Fibroblast of the conjunctiva (primary cell): Measurements from ENCODE around the gene FUT4.
"Not testable (repeated sequence)": the region's sequence is repeated elsewhere in the genome, so short reads cannot be mapped to it uniquely, and the experiment has no call there.

Source experiments
- DNase-seq: peaks from one replicate; pipeline ENCODE4 v3.0.0-alpha.2; 2010; ENCODE audit warnings: low read depth

The FUT4 gene, protein sequence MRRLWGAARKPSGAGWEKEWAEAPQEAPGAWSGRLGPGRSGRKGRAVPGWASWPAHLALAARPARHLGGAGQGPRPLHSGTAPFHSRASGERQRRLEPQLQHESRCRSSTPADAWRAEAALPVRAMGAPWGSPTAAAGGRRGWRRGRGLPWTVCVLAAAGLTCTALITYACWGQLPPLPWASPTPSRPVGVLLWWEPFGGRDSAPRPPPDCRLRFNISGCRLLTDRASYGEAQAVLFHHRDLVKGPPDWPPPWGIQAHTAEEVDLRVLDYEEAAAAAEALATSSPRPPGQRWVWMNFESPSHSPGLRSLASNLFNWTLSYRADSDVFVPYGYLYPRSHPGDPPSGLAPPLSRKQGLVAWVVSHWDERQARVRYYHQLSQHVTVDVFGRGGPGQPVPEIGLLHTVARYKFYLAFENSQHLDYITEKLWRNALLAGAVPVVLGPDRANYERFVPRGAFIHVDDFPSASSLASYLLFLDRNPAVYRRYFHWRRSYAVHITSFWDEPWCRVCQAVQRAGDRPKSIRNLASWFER

DNA sequence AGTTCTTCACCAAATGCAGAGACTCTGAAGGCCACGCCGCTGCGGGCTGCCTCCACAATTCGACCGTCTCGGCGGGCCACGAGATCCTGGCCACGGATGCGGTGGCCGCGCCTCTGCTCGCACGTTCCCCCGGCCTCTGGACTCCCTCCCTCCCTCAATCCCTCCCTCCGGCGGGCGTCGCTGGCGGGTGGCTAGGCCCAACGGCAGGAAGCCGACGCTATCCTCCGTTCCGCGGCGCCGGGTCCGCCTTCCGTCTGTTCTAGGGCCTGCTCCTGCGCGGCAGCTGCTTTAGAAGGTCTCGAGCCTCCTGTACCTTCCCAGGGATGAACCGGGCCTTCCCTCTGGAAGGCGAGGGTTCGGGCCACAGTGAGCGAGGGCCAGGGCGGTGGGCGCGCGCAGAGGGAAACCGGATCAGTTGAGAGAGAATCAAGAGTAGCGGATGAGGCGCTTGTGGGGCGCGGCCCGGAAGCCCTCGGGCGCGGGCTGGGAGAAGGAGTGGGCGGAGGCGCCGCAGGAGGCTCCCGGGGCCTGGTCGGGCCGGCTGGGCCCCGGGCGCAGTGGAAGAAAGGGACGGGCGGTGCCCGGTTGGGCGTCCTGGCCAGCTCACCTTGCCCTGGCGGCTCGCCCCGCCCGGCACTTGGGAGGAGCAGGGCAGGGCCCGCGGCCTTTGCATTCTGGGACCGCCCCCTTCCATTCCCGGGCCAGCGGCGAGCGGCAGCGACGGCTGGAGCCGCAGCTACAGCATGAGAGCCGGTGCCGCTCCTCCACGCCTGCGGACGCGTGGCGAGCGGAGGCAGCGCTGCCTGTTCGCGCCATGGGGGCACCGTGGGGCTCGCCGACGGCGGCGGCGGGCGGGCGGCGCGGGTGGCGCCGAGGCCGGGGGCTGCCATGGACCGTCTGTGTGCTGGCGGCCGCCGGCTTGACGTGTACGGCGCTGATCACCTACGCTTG is at the start of gene FUT4:
TSS of gene FUT4 (plus strand) at position 227 of the 951 bp plus-strand sequence. CDS start at position 440, 213 bp downstream.
- peak; percentile 55 for DNase-seq

DNA sequence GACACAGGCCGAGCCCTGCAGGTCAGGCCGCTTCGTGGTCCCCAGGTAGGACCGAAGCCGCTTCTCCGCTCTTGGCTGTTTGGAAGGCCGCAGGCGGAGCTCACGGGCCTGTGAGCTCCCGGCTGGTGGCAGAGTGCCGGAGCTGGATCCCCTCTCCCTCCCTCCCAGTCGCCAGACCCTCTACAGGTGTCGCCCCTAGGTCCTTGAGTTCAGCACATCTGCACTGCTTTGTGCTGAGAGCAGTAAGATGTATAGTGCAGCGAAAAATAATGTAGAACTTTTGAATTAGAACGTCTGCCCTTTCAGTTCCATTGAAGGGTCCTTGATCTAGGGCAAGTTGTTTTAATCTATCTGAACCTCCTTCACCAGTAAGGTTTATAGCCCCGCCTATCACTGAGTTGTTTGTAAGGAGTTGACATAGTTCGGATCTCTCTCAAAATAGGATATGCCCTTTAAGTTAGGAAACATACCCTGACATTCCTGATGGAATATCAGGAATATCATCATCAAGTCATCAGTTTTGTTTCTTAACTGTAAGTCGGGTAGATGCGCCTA is 49.5 kb upstream of the FUT4 start:
- DNase-seq, result no peak

GRCh38 chr11:94500181-94500580 is 43.5 kb upstream of the FUT4 start:
- DNase-seq, result no peak

- DNase-seq, result no peak
These were observed 42.2 kb upstream of the FUT4 start for GRCh38 chr11:94501522-94501921.

DNA sequence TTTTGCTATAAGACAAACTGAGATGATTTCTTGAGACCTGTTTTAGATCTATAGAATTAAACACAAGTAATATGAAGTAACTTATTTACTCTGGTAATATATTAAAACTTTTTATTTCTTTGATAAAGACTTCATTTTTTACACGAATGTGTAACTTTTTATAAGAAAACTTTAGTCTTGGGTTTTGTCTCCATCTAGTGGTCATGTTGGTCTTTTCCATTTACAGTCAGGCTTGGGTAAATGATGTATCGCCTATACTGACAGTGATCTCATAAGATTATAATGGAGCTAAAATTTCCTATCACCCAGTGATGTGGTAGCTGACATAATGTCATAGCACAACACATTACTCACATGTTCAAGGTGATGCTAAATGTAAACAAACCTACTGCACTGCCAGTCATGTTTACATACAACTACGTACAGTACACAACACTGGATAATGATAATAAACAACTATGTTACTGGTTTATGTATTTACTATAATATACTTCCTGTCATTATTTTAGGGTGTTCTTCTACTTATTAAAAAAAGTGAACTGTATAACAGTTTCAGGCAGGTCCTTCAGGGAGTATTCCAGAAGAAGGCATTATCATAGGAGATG is 38.9 kb upstream of the FUT4 start:
- DNase-seq, result peak; percentile 26

DNA sequence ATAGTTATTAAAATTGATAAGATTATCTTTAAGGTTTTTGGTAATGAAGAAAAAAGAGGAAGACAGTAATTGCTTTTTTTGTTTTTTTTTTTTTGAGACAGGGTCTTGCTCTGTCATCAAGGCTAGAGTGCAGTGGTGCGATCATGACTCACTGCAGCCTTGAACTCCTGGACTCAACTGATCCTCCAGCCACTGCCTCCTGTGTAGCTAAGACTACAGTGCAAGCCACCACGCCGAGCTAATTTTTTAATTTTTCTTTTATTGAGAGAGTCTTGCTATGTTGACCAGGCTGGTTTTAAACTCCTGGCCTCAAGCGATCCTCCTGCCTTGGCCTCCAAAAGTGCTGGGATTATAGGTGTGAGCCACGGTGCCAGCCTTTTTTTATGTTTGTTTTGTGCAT is 37.2 kb upstream of the FUT4 start:
- DNase-seq, result not testable (repeated sequence)

- DNase-seq, result no peak
These were observed 36.2 kb upstream of the FUT4 start for GRCh38 chr11:94507485-94507884.

DNA sequence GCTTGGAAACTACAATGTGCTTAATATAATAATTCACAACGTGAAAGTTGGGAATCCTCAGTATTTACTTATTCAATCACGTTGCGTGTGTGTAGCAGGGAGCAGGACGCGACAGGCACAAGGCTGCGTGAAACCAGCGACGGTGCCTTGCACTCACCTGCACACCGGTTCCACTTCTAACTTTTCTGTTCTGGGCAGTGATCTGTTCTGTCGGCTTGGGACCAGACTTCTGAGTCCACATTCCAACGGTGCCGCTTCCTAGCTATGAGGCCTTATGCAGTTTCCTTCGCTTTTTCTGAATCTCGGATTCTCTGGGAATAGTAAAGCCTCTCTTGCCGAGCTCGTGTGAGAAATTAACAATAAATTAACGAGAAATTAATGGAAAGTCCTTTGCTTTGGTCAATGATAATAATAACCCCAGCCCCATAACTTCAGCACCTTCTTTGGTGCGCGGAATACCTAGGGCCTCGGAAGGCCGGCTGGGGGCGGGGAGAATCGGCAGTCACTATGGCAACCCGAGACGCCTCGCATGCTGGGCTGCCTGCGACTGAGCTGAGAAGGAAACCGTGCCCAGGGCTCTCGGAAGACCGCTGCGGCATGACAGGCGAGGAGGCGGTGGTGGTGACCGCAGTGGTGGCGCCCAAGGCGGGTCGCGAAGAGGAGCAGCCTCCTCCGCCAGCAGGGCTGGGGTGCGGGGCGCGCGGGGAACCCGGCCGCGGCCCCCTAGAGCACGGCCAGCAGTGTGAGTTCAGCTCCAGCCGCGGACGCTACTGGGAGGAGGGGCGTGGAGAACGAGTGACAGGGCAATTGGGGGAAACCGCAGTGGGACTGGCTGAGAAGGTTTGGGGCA is 31.6 kb upstream of the FUT4 start, which contains the start of gene C11orf97:
TSS of gene C11orf97 (plus strand) at position 530 of the 850 bp plus-strand sequence. CDS start at position 598, 68 bp downstream.
- DNase-seq, result no peak

GRCh38 chr11:94513091-94513490 is 30.6 kb upstream of the FUT4 start:
- no peak for DNase-seq

DNA sequence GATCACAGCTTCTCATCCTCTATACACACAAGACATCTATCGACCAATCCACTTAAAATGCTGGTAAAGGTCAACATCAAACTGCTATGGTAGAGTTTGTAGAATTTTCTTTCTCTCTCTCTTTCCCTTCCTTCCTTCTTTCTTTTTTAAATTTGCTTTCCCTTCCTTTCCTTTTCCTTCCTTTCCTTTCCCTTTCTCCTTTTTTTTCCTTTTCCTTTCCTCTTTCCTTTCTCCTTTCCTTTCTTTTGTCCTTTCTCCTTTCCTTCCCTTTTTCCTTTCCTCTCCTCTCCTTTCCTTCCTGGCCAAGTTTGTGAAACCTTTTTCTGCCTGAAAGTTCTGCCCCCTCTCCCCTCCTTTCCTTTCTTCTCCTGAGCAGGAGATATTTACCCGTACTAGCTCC is 28.3 kb upstream of the FUT4 start:
- DNase-seq, result no peak

GRCh38 chr11:94516725-94517124 is 27.0 kb upstream of the FUT4 start:
- no peak for DNase-seq

GRCh38 chr11:94518300-94518699 is 25.4 kb upstream of the FUT4 start:
- no peak for DNase-seq

- no peak for DNase-seq
These were observed 24.1 kb upstream of the FUT4 start for GRCh38 chr11:94519478-94520084.

DNA sequence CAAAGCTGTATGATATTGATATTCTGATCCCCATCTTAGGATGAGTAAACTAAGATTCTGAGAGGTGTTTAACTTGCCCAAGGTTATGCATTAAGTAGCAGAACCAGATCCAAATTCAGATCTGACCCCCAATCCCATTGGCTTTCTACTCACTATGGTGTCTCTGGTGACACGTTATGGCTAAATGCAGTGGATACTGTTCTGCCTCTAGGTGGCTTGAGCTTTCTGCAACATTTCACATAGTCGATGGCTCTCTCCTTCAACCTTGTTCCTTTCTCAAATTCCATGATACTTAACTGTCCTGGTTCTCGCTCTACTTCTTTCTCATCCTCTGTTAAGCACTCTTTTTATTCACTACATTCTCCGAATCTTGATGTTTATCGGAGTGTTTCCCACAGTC is 22.0 kb upstream of the FUT4 start:
- no peak for DNase-seq

DNA sequence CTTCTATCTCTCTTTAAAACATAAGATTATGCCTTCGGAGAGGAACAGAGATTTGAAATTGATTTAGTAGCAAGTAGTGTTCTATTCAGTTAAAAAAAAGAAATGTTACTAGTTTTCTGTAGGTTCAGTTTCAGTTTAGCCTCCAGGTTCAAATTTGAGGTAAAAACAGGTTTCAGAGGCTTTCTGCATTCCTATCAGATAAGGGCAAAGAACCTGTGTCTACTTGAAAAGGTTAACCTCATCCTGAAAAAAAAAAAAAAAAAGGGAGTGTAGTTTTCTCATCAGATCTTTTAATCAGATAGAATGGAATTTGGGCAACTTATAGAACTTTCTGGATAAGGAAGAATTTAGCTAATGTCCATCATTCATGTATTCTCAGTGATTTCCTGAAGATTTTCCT is 19.4 kb upstream of the FUT4 start:
- no peak for DNase-seq

- DNase-seq, result peak; percentile 40
These were observed 18.0 kb upstream of the FUT4 start for GRCh38 chr11:94525546-94526324.

DNA sequence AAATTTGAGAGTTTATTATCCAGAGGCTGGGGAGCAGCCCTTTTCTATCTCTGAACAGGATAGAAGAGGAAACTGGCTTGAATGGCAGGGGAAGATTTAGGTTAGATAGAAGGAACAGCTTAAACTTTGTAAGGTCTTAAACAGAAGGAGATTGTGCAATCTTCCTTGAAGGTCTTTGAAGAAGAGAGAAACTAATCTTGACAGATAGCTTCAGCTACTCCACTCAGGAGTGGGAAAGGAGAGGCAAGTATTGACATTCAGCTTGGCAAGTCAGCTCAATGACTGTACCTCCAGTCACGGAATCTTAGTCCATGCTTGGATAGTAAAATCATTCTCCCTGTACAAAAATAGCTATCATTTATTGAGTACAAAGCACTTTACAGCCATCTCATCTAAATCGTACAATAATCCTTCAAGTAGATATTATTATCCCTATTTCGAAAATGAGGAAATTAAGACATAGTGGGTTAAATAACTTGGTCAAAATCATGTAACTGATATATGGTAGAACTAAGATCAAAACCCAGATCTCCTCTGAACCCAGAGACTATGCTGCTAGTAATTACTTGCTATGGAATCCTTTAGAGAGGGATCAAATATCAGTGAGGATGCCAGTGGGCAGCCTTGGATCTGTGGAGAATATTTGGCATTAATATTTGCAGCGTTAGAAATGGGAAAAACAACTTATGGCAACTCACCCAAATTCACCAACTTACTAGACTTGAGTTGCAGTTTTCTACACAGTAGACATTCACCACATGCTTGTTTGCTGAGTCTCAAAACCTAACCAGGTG is 16.9 kb upstream of the FUT4 start:
- DNase-seq, result no peak

- DNase-seq, result no peak
These were observed 15.2 kb upstream of the FUT4 start for GRCh38 chr11:94528551-94528950.

DNA sequence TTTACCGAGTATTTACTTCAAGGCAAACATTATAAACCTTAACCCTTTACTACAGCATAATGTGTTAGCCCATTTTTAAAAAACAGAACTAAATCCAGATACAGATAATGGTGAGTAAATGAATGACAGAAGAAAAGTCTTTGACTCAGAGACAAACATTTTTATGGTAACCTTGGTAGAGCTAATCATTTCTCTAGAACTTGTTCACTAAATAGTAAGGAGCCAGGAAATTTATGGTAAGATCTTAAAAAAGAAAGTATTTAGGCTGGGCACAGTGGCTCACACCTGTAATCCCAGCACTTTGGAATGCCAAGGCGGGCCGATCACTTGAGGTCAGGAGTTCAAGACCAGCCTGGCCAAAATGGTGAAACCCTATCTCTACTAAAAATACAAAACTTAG is 11.5 kb upstream of the FUT4 start:
- no peak for DNase-seq
